HG02588 (cell line): ENCODE data around the gene XXYLT1.

Experiments
- ATAC-seq: cut with Tn5 transposase; IDR thresholded peaks from one replicate; pipeline ENCODE4 v1.9.1; 2021; ENCODE audit warnings: mild to moderate bottlenecking, moderate library complexity; ENCODE audit not compliant: unreplicated experiment

XXYLT1 gene

GRCh38 chr3:195172896-195173295 lies 98.1 kb downstream of the XXYLT1 start:
- ATAC-seq = no peak

DNA sequence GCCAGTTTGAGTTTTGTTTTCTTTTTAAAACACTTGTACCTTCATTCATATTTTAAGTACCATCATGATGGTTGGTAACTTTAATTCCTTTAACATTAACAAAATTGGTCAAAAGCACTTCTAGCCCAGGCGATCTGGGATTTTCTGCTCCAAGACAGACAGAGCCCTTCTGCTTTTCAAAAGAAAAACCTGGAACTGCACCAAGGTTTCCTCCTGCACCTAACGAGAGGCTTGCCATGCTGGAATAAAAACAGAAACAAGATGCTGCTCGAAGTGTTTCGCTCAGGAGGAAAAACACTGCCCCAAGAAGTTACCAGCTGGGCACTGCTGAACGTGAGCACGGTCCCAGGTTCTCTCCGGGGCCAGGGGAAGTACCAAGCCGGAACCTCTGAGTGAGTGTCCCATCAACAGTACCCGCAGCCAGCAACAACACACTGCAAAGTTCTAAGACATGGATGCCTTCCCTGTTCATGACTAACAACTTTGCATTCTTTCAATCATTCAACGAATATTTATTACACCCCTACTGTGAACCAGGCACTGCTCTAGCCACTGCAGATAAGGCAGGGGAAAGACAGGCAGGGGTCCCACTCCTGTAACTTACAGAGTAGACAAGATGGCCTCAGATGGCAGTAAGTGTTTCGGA lies 98.8 kb downstream of the XXYLT1 start:
- no peak for ATAC-seq

DNA sequence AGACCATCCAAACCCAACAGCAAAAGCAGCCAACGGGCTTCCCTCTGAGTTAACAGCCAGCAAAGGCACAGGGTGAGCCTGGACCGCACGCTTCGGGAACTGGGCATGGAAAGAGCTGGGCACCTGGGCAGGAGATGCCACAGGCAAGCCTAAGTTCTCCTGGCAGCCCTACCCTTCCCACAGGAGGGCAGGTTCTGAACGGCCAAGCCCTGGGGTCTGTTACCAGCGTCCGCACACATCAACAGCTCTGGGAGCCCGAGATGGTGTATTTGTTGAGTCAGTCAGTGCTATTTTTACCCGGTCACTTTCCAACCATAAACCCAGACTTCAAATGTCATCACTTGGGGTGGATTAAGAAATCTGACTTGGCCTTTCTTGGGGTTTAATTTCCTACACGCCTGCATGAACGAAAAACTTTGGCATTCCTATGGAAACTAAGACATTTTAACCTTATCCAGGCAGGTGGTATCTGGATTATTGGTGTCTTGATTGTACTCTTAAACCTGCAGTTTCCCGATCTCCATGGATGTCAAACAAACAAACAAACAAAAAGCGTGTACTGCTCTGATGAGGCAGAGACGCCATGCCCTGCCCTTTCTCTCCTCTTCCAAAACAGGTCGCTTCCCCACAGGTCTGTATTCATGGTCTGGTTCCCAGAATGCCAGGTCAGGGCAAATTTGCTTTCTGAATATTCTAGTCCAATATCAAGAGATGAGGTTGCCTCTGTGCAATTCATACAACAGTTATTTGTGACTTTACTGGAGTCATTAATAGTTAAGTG lies 99.7 kb downstream of the XXYLT1 start:
- ATAC-seq = no peak

- ATAC-seq = no peak
These were observed 100.5 kb downstream of the XXYLT1 start for GRCh38 chr3:195170496-195170895.

DNA sequence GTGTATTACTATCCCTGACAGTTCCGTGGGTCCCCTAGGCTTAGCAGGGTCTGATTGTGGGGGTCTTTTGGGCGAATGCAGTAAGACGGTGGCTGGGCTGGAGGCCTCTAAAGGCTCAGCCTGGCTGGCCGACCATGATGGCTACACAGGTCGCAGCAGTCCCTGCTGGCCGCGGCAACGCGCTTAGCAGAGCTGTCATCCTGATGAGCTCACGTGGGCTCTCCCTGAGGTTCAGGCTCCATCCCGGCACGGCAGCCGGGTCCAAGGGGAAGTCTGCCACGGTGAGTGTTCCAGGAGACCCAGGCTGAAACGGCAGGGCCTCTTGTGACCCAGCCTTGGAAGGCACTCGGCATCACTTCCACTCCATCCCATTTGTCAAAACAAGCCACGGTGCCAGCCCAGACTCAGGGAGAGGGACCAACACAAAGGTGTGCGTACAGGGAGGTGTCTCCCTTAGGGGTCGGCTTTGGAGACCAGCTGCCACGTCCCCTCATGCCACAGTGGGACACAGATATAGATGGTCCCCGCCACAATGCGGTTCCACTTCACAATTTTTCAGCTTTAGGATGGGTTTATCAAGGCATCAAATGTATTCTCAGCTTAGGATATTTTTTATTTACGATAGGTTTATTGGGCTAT lies 101.8 kb downstream of the XXYLT1 start:
- ATAC-seq = no peak

- ATAC-seq = no peak
These were observed 102.8 kb downstream of the XXYLT1 start for GRCh38 chr3:195168009-195168762.

- ATAC-seq = no peak
These were observed 105.2 kb downstream of the XXYLT1 start for GRCh38 chr3:195165790-195166189.

GRCh38 chr3:195165265-195165609 lies 105.7 kb downstream of the XXYLT1 start:
- no peak for ATAC-seq

DNA sequence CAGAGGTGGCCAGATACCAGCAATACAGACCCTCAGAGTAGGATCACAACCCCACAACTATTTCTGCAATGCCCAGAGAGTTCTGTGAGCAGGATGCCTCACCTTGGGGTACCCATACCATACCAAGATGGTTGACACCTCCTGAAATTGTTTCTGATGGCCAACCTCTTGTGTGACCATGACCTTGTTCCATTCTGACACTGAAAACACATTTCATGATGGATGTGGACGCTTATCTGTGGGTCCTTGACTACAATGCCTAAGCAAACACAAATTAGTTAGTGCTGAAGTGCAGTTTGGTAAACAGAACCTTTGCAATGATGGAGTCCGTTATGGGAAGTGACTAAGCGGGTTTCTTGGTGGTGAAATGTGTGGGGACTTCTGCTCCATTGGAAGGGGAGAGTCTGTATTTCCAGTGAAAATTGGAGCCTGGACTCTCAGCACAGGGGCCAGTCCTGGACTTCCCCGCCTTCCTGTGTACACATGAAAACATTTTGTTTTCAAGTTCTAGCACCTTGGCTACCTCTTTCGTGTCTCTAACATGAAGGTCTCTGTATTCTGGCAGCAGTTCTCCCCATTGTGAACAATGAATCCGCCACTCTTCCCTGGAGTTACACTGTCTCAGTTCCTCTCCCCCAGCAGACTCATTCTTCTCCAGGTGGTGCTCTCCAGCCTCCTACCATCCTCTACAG lies 106.2 kb downstream of the XXYLT1 start:
- no peak for ATAC-seq

- no peak for ATAC-seq
These were observed 107.0 kb downstream of the XXYLT1 start for GRCh38 chr3:195163719-195164572.

- no peak for ATAC-seq
These were observed 108.1 kb downstream of the XXYLT1 start for GRCh38 chr3:195162816-195163215.

- ATAC-seq = no peak
These were observed 108.8 kb downstream of the XXYLT1 start for GRCh38 chr3:195162033-195162669.

- ATAC-seq = no peak
These were observed 110.0 kb downstream of the XXYLT1 start for GRCh38 chr3:195160908-195161434.

GRCh38 chr3:195160257-195160898 lies 110.6 kb downstream of the XXYLT1 start:
- no peak for ATAC-seq

DNA sequence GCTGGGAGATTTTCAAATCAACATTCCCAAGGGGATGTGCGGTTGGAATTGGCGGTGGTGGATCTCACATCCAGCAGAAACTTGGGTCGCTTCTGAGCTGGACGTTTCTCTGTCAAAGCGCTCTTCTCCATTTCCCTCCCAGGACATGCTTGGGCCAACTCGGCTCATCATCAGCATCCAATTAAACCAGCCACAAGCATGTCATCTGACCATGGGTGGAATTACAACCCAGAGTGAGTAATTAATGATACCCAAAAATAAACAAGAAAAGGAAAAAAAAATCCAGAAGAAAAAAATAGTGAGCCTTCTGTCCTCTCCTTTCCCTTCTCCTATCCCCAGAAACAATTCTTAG lies 111.2 kb downstream of the XXYLT1 start:
- ATAC-seq = no peak

DNA sequence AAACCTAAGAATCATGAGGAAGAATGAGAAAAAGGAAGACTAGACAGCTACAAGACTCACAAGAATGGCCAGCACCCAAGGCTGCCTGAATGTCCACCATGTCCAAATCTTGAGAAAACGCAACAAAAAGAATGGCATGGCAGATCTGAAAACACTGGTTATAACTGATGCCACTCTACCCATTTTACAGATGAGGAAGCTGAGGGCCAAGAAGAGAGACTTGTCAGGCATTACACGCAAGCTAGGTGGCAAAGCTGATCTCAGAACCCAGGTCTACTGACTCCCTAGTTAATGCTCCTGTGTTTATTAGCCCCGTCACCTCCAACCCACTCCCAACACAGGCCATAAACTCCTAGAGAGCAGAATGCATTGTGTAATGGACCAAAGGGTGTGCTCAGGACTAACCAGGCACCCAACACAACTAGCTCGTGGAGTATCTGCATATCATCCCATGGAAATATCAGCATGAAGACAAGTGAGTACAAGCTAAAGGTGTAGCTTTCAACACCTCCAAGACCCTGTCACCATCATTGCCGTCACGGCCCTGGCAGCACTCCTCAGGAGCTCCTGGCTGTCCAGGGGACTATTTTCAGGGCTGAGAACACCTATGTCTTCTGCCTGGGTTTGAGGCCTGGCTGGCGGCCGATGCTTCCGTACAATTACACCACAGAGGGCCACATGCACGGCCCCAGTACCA lies 111.7 kb downstream of the XXYLT1 start:
- ATAC-seq = no peak

DNA sequence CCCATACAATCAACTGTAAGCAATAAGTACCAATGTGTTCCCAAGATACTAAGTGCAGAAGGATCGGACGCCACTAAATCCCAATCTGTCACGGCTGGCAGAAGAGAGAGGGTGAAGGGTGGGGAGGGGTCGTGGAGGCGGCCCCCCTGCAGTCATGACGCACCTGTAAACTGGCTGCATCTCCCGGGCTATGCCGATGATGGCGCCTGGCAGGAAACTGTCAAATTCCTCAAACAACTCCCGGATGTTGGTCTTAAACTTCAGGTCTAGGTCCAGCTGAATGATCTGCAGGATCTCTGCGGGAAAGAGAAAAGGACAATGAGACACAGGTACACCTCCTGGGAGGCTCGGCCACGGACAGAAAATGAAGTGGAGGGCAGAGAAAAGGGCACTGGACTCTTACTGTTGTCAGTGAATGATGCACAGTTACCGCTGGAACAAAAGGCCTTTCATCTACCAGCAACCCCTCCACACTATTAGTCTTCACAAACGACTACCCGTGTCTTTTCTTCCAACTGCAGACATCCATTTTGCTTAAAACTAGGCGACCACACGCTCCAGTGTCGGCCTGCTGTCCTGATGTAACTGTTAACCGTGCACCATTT lies 114.6 kb downstream of the XXYLT1 start:
- ATAC-seq = no peak
